DMS79 treated with DMSO at 0.1 percent for 48 hours (cell line): ENCODE measurements around the gene VSTM2B.

Experiments
- DNase-seq: peaks from one replicate; lab custom pipeline; 2025; lab: John Stamatoyannopoulos, UW

VSTM2B gene

DNA sequence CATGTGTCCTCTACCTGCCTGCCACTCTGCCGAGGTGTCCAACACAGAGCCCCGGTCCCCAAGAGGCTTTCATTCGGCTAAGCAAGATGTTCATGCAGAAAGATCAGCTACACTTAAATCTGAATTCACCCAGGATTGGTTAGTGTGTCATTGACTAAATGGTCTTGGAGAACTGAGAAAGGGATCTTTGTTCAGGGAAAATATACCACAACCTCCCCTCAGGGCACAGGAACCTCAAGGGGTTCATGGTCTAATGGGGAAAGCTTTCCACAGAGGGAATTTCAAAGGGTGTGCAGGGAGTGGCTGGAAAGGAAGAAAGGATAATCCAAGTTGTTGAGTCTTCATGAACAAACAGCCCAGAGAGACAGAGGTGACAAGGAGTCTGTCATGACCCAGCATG is 65.9 kb downstream of the VSTM2B start:
- no peak for DNase-seq

GRCh38 chr19:29593869-29594268 is 68.1 kb downstream of the VSTM2B start:
- DNase-seq, result no peak

- DNase-seq, result peak; percentile 63
These were observed 70.4 kb downstream of the VSTM2B start for GRCh38 chr19:29596080-29596727.

- peak; percentile 87 for DNase-seq
These were observed 71.2 kb downstream of the VSTM2B start for GRCh38 chr19:29596885-29597525.

DNA sequence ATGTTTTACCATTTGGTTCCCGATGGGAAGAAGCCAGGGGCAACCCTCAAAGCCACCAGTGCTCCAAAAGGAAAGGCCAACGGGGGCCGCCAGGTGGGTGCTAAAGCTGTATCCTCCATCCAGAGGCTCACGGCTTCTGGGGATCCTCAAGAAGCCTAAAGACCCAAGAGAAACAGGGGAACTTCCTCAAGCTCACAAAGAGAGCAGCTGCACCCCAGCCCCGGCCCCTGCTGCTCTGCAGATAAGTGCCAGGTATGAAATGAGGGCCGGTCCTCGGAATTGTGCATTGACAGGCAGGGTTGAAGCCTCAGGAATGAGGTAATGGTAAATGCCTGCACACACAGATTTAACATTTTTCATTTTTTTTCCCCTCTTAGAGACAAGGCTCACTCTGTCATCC is 72.2 kb downstream of the VSTM2B start:
- DNase-seq, result no peak

DNA sequence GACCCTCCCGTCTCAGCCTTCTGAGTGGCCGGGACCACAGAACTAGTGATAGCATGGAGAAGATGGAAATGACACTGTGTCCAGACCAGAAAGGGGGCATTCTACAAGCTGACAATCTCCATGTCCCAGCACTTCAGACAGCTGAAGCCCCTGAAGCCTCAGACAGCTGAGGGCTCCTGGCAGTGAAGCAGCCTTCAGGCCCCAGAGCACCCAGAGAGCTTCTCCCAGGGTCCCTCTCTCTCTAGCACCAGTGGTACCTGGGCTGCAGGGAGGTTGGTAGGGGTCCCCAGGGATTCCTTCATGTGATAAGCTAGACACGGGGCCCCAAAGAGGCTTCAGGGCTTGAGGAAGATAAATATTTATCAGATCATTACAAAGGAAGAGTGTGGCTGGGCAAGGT is 72.7 kb downstream of the VSTM2B start:
- DNase-seq, result no peak

DNA sequence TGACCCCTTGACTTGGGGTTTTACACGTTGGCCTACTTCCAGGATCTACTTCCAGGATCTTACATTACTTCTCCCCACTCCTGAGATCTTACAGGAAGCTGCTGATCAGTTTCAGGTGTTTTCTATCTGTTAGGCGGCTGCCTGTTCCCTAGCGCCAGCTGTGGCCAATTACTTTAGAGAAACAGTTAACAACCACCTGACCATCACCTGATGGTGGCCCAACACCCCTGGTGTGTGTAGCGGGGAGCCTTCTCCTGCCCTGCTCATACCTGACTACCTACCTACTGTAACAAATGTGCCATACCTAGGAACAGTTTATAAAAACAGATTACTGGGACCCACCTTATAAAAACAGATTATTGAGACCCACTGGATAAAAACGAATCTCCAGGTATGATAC is 77.5 kb downstream of the VSTM2B start:
- DNase-seq, result no peak

DNA sequence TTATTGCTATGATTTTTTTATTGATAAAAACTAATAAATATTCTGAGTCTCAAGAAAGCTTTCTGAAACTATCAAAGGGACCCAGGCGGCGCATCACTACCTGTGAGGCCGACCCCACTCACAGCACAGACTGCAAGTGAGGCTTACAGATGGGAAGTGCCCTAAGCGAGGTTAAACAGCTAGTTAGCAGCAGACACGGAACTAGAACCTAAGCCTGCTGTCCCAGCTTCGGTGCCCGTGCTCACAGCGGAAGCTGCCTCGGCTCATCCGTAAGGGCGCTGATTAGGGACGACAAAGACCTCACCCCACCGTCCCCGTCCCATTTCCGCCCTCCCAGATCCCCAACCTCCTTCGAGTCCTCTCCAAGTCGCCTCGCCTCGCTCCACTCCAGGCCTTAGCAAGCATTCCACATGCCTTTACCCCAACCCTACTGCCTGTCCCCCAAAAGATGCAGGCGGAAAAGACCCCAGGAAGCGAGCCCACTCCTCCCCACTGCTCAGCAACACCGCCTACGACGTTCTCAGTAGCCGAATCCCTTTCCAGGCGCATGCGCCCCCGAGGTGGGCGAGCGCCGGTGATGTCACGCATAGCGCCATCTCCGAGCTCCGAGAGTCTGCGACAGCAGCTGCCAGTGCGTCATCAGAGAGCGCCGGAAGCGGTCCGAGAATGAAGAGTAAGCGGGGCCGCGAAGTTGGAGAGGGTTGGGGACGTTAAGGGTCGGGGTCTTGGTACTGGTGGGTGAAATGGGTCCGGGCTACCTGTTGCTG is 80.0 kb downstream of the VSTM2B start, which contains the start of gene POP4:
Gene POP4, plus strand, starts transcription at position 631 of the 767 bp plus-strand sequence. Its CDS starts 36 bp downstream, at position 667.
- DNase-seq, result peak; percentile 84

- no peak for DNase-seq
These were observed 80.6 kb downstream of the VSTM2B start for GRCh38 chr19:29606420-29606747.

DNA sequence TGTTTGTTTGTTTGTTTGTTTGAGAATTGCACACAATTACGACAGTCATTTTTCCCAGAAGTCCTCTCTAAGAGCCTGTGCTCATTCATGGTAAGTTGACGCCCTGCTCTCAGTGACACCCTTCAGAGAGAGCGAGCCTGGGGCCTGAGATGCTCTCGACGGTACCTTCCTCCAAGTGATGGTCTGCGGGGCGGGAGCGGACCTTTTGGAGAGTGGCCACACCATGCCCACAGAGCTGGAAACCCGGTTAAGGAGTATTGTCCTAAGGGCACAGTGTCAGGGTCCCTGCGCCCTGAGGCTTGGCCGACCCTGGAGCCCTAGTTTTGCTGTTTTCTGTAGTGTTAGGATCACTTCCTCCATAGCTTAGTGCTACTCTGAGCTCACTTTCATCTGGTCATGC is 83.8 kb downstream of the VSTM2B start:
- no peak for DNase-seq

DNA sequence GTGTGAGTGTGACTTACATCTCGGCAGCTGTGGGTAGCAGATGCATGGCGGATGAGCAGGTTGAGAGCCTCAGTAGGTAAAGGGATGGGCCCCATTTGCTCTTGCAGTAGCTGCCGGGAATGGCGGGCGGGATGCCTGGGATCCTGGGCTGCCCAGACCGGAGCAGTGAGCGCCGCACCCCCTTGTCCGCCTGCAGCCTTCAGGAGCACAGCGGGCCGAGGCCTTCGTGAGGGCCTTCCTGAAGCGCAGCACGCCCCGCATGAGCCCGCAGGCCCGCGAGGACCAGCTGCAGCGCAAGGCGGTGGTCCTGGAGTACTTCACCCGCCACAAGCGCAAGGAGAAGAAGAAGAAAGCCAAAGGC is 84.4 kb downstream of the VSTM2B start:
- DNase-seq, result no peak

DNA sequence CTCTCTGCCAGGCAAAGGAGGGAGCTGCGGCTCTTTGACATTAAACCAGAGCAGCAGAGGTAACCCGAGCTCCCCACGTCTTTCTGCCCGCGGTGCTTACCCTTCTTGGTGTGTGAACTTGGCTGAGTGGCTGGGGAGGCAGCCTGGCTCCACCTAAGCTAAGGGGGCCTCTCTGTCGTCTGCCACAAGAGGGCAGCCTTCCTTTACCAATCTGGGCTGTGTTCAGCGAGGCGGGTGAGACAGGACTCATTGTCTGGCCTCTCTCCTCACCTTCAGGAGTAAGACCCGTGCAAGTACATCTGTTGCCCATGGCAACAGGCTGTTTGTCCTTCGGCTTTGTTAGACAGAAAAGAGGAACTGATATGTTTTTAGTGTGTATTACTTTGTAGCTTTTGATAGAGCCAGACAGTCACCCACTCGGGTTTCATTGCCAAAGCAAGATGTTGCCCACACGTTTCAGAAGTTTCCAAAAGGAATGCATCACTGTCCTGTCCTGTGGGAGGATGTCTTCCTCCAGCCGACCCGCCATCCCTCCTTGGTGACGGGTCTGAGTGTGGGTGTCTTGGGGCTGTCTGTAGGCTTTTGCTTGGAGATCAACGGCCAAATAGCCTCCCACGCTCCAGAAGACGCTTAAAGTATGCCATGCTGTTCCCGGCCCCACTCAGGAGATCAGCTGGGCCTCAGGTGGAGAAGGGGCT is 84.9 kb downstream of the VSTM2B start:
- peak; percentile 70 for DNase-seq

DNA sequence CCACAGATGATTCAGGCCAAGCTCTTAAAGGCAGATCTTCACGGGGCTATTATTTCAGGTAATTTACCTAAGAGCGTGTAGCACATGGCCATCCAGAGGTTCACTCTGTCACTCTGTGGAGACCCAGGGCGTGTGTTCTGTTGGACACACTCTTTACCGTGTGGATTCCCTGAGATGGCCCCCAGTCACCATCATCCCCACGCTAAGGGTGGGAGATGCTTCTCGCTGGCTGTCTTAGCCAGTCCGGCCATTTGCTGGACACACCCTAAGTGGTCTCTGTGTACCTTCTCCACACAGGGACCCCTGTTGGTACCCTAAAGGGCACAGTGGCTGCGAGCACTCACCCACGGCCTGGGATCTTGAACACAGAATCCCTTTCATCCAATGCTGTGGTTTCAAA is 86.3 kb downstream of the VSTM2B start:
- DNase-seq, result no peak

DNA sequence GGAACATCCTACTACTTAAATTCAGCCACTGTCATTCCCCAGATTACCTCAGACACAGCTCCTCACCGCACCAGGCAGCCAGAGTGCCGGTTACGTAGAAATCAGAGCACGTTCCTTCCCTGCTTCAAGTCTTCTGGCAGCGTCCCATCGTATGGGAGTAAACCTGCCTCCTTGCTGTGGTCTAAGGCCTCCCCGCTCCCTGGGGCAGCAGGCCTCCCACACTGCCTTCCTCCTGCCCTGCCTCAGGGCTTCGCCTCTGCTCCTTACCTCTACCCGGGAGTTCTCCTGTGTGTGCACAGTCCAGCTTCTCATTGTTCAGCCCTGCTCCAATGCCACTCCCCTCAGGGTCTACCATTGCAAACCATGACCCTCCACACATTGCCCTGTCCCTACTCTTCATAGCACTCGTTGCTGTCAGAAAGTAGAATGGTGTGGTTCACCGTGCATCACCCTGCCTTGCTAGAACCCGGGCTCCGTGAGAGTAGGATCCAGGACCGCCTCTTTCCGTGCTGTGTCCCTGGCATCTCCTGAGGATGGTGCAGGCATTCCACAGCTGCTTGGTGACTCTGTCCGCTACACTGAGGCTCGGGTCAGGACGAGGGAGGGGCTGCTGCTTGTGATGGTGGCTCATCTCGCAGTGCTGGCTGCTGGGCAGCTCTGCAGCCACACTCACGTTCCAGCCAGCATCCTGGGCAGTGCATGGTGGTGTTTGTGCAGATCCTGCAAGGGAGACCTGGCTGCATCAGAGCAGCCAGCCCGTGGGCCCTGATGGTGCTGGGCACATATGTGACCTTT is 87.2 kb downstream of the VSTM2B start:
- DNase-seq, result no peak

DNA sequence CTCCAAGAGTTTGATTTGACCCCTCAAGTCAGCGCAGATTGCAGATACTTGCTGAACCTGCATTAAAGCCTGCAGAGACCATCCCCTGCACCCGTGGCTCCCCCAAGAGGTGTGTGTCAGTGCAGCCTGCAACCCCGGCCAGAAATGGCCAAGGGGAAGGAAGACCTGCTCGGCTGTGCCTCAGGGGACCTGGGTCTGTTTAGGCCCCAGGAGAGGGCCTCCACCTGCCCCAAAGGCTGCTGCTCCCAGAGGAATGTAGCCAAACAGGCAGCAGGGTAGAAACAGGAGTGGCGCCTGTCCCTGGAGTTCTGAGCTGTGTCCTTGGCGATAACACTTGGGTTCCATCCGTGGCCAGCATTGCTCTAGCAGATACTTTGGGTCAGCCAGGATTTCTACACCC is 88.3 kb downstream of the VSTM2B start:
- DNase-seq, result no peak
